Measurements from ENCODE around the gene ARHGEF4.
"Not testable (repeated sequence)": the region's sequence is repeated elsewhere in the genome, so short reads cannot be mapped to it uniquely, and the experiment has no call there.

ARHGEF4 gene

DNA sequence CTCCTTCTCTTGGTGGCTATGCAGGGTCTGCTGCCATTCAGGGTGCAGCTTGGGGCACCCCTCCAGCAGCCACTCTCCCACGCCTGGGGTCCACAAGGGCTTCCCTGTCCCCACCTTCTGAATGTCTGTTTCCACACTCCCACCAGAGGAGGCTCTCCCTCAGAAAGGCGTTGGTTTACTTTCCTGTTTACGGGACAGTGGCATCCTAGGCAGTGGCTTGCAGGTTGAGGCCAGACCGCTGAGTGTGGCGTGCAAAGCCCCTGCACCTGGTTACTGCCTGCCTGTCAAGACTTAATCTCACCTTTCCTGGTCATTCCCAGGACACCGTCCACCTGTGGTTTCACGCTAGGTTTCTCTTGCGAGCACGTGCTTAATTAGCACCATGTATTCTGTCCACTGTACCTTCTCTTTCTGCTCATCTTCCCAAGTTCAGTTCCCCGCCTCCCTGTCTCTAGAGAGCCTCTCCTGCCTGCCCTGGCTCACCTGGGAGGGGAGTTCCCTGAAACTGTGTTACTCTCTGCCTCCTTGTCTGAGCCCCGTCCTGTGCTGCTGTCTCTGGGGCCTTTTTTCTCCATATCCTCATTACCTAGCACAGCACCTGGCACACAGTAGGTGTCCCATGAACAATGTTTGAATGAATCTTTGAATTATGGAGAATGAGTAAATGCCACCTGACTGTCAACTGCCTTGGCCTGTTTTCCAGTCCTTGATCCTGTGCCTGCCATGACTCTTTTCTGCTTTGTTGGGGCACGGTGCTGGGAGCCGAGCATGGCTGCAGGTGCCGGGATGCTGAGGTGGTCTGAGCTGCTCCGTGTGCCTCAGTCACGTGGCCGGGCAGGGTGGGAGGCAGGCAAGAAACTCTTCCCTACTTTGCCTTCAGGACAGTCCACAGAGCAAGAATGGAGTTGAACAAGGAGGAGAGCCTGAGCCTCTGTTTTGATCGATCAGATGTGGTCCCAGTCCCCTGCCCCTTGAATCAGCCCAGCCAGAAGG, 56.4 kb downstream of the ARHGEF4 start:
- no peak for DNase-seq

DNA sequence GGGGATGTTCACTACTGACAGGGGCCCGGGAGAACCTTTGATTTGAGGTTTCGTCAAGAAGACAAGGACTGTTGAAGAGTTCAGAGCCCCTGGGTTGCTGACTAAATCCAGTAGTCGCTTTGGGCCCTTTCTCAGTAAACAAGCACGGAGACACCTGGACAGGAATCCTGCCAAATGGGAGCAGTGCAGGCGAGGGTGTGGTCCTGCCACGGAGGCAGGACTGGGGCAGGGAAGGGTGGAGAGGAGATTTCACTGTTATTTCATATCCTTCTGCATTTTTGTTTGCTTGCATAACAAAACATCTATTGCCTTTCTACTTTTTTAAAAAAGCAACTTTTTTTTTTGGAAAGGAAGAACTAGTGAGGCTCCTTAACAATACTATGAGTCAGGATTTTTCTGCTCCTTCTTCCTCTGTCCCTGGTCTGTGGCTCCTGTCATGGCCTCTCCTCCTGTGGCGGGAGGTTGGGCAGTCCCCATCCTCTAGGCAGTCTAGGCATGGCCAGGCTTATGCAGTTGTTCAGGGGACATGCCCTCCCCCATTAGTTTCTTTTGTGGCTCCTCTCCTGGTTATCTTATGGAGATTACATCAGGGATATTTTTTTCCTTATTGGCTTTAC, 57.7 kb downstream of the ARHGEF4 start:
- no peak for DNase-seq

- no peak for DNase-seq
Measured at GRCh38 chr2:130896813-130897212, 60.1 kb downstream of the ARHGEF4 start.

DNA sequence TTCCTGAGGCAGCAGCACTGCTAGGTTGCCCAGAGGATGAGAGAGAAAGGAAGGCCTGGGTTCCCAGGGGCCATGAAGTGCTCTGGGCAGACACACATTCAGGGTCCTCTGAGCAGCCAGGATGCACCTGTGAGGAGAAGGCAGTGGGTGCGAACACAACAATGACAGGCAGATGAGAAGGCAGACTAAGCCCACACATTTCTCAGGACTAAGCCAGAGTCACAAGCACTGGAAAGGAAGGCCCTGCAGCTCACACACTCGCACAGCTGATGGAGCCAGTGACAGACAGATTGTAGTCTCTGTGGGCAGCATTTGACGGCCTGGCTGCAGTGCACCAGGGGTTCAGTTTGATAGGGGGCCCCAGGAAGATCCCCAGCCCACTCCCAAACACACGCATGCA, 61.8 kb downstream of the ARHGEF4 start:
- no peak for DNase-seq

DNA sequence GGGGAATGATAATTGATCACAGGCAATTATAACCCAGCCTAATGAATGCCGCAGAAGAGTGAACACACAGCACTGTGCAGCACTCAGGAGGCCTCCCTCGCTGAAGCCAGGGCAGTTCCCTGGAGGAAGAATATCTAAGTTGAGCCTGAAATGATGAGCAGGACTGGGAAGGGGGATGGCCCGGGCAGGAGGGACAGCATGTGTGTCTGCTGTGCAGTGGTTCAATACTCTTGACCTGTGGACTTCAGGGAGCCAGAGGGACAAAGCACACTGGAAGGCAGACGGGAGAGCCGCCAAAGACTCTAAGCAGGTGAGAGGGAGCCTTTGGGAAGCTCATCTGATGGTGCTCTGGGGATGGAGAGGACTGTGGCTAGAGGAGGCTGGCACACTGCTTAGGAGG, 62.6 kb downstream of the ARHGEF4 start:
- no peak for DNase-seq

DNA sequence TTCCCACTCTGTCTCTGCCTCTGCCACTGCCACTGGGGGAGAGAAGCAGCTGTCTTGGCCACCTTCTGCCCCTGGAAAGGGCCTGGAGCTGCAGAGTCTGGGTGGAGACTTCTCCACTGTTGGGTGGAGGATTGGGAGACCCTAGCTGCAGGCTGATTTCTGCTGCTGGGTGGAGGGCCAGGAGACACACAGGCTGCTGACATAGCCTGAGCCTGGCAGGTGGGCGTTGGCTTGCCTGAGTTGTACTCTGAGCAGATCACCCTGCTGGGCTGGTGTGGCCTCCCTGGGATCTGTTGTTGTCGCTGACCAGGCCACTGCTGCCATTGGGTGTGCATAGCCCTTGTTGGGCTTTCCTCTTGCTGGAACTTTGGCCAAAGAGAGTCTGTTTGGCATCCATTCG, 64.3 kb downstream of the ARHGEF4 start:
- no peak for DNase-seq

- DNase-seq: not testable (repeated sequence)
Measured at GRCh38 chr2:130901626-130902025, 64.9 kb downstream of the ARHGEF4 start.

DNA sequence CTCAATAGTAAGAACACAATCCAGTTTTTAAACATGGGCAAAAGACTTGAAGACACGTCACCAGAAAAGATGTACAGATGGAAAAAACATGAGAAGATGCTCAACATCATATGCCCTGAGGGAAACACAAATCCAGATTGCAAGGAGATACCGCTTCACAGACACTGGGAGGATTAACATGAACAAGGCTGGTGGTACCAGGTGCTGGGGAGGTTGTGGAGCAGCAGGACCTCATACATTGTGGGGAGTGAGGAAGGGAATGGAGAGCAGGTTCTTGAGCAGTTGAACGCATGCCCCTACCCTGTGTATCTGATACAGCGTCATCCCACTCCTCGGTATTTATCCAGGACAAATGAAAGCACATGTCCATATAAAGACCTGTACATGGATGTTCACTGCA, 72.1 kb downstream of the ARHGEF4 start:
- no peak for DNase-seq

- no peak for DNase-seq
Measured at GRCh38 chr2:130910931-130911330, 74.2 kb downstream of the ARHGEF4 start.

- DNase-seq: no peak
Measured at GRCh38 chr2:130911482-130911881, 74.8 kb downstream of the ARHGEF4 start.

- DNase-seq: no peak
Measured at GRCh38 chr2:130911996-130912395, 75.3 kb downstream of the ARHGEF4 start.

DNA sequence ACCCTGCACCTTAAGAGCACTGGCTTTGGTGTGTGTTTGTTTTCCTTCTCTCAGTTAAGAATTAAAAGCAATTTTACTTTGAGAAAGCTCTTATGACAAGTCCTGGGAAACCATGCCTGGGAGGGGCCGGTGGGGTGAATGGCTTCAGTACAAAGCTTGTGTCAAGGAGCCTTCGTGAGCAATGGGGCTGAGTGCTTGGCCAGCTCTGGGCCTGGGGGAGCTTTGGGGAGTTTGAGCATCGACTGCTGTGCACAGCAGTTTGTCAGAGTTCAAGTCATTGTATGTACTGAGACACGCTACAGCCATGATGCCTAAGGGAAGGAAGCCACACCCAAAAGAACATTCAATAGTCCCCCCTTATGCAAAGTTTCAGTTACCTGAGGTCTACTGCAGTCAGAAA, 75.8 kb downstream of the ARHGEF4 start:
- DNase-seq: no peak

DNA sequence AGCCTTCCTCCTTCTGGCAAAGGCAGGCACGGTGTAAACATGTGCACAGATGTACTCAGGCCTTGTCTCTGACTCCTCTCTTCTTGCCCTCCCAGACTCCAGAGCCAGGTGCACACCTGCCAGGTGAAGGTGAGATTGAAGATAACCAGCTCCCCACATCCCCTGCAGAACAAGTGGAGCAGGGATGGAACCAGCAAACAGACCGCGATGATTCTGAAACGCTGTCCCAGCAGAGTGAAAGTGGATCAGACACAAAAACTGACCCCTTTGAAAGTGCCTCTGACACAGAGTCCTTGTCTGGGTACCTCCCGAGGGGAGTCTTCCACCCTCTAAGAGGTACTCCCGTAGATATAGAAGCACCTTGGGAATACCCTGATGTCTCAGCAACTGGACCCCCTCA, 77.2 kb downstream of the ARHGEF4 start:
- DNase-seq: no peak

- DNase-seq: no peak
Measured at GRCh38 chr2:130915149-130915548, 78.4 kb downstream of the ARHGEF4 start.

- no peak for DNase-seq
Measured at GRCh38 chr2:130915595-130916437, 79.1 kb downstream of the ARHGEF4 start.

DNA sequence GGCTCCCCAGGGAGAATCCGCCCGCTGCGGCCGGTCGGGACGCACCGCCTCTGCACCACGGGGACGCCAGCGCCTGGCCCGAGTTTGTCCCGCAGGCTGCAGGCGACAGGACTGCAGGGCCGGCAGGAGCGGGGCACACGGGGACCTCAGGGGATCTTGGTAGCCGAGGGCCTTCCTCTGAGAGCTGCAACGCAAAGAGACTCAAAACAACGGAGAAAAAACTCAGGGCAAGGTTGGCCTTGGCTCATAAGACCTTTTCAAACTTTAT, 79.7 kb downstream of the ARHGEF4 start:
- DNase-seq: no peak

DNA sequence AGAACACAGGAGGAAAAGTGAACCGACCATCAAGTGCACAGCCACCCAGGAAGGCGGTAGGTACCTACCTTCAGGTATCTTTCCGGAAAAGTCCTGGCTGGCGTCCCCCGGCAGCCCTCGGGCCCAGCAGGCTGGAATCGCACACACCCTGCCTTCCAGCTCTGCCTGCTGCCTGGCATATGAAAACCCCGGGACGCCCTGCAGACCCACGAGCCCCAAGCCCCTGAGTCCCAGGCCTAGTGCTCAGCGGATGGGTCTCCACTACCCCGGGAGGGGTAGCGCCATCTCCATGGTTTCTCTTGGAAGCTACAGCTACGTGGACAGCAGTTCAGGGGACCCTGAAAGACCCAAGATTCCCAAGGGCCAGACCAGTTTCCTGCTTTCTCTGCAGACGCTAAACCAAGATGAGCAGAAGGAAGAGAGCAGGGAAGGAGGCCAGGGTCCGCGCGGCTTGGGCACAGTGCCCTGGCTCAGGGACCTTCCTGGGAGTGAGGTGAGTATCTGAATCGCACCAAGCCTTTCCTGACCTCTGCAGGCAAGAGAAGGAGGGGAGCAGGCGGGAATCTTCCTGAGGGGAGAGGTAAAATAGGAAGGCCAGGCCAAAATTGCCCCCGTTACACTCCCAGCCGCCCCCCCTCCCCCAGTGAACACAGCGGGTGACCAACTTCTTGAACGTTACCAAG, 80.4 kb downstream of the ARHGEF4 start:
- no peak for DNase-seq

- no peak for DNase-seq
Measured at GRCh38 chr2:130918393-130918792, 81.7 kb downstream of the ARHGEF4 start.

DNA sequence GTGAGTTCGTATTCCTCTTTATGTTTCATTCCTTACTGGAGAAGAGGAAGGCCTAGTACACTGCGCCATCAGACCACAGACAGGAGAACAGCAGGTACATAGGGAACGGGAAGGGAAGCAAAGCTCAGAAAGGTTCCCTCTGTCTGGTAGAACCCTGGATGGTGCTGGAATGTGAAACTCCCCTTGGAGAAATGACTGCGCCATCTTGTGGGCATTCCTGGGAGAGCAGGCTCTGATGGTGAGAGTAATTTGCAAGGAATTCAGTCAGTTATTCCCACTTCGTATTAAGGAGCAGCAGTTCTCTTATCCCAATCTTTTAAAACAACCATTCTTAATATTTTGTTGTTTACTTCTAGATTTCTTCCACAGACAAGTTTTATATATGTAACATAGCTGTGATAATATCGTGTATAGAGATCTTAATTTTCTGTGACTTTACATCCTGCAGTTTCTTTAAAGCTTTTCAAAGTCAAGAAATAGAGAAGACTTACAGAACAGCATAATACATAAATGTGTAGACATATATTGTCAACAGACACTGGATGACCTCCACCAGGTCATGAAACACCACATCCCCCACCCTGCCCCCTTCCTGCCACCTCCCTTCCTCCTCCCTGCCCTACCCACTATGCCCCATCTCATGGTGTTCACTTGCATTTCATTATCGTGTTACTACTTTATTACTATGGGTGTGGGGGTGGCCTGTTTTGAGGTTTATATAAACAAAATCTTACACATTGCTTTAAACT, 83.9 kb downstream of the ARHGEF4 start:
- DNase-seq: peak; percentile 22

DNA sequence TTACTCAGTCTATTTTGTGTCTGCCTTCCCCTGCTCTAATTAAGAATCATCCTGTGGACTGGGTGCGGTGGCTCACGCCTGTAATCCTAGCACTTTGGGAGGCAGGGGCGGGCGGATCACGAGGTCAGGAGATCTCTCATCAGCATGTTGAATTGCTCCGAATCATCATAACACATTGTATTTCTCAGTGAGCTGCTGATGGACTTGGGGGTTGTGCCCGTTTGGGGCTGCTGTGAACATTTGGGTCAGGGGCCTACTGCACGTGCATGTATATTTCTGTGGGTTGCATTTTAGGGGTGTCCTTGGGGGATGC, 84.4 kb downstream of the ARHGEF4 start:
- no peak for DNase-seq

GRCh38 chr2:130922417-130922816, 85.7 kb downstream of the ARHGEF4 start:
- DNase-seq: no peak

GRCh38 chr2:130928385-130928784, 91.7 kb downstream of the ARHGEF4 start:
- no peak for DNase-seq
